Esophagus muscularis mucosa (tissue), 4 donors: ENCODE results near the gene SPATA12. TPM values are rescaled to one million over a fixed set of nuclear protein-coding genes. Genes with fewer than 3 reads are reported as not detected.

ENCODE experiments used
- DNase-seq: peaks from one replicate; pipeline ENCODE4 v3.0.0-alpha.2; 2017; ENCODE audit errors: extremely low spot score
- H3K27ac ChIP-seq, 4 donors: fragments of 200-600 bp; sonication (generic); replicated peaks in 1 of 4; 1 replicate in 3 of 4; 2 replicates in 1 of 4; pipeline ENCODE4 v1.5.1; 2016 to 2019; ENCODE audit warnings: mild to moderate bottlenecking in 1 of 4
- H3K27me3 ChIP-seq, 4 donors: fragments of 200-600 bp; sonication (generic); one replicate each; pipeline versions ENCODE4 v1.5.1 to v1.6.0; 2016 to 2019
- H3K36me3 ChIP-seq, 4 donors: fragments of 200-600 bp; sonication (generic); one replicate each; pipeline ENCODE4 v1.5.1; 2016 to 2019
- H3K4me1 ChIP-seq, 4 donors: fragments of 200-600 bp; sonication (generic); one replicate each; pipeline ENCODE4 v1.5.1; 2016 to 2019
- H3K4me3 ChIP-seq, 4 donors: fragments of 200-600 bp; sonication (generic); 1 replicate in 2 of 4; 2 replicates in 2 of 4; pipeline ENCODE4 v1.5.1; 2016 to 2019; ENCODE audit warnings: mild to moderate bottlenecking in 4 of 4, moderate library complexity in 1 of 4
- H3K9me3 ChIP-seq, 4 donors: fragments of 200-600 bp; sonication (generic); 1 replicate in 3 of 4; 2 replicates in 1 of 4; pipeline ENCODE4 v1.5.1; 2016 to 2019
- EP300 ChIP-seq: sonication (generic); formaldehyde crosslinking; IDR thresholded peaks from one replicate; pipeline ENCODE4 v1.6.1; 2017; ENCODE audit warnings: antibody characterized with exemption
- POLR2A ChIP-seq: fragments of 450-650 bp; IDR thresholded peaks from one replicate; pipeline ENCODE4 v1.6.1; 2017; ENCODE audit warnings: antibody characterized with exemption, moderate library complexity, mild to moderate bottlenecking, low read depth
- POLR2AphosphoS5 ChIP-seq, 2 donors: sonication (generic); formaldehyde crosslinking; IDR thresholded peaks; one replicate each; pipeline ENCODE4 v1.6.1; 2017; ENCODE audit warnings: antibody characterized with exemption in 2 of 2
- WGBS: methylation state at CpG from one replicate; pipeline ENCODE4 v1.1.5; 2018; 5-methylcytosine and 5-hydroxymethylcytosine counted together
- intact Hi-C: fragments of 100-400 bp; cut with DNase I; formaldehyde crosslinking; loops from one replicate; pipeline ENCODE4 v1.15.1; 2023
- total RNA-seq, 4 donors: library from RNA; depleted of rRNA; stranded (reverse); fragments of >200 nt; gene quantifications; one replicate each; pipeline versions ENCODE4 v1.1.0 to v1.2.1, GENCODE V29; 2016
- TF ChIP-seq, protein P1 (sequence below), 3 experiments: fragments of 200-600 bp in 2 of 3; fragments of 450-650 bp in 1 of 3; sonication (generic) in 2 of 3; IDR thresholded peaks; one replicate each; pipeline ENCODE4 v1.5.1; 2017 to 2019; ENCODE audit warnings: antibody characterized with exemption in 3 of 3, mild to moderate bottlenecking in 2 of 3, moderate library complexity in 1 of 3

Gene SPATA12
- total RNA-seq, 4 donors from 2014 or later: 0.13 TPM; not detected in 3

DNA sequence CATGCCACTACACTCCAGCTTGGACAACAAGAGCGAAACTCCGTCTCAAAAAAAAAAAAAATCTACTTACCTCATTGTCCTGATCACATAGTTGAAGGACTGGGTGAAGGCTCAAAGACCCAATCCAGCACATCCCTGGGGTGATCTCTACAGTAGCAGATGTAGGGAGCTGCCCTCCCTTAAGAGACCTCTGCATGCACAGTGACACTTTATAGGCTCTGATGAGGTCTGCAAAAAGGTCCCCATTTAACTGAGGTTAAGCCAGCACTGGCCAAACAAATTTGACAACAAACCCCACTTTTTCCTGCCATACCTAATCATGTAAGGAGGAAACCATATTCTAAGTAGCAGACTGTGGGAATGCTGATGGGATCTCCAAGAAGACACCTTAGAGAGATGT lies 31.1 kb upstream of the SPATA12 start:
- peaks cover 0 to 19% (median 3%) of the 10 kb centered on the region in 4 donors for H3K36me3 ChIP-seq
- no peaks in the 10 kb centered on the region for H3K27me3 ChIP-seq
- no peak overlapping the region for H3K4me3 ChIP-seq
- no peak overlapping the region for H3K27ac ChIP-seq
- DNase-seq: no peak
- TF ChIP-seq POLR2A: no peak
- no peak for TF ChIP-seq POLR2AphosphoS5 (IDR thresholded peaks at IDR 0.05)
- TF ChIP-seq, protein P1, sequence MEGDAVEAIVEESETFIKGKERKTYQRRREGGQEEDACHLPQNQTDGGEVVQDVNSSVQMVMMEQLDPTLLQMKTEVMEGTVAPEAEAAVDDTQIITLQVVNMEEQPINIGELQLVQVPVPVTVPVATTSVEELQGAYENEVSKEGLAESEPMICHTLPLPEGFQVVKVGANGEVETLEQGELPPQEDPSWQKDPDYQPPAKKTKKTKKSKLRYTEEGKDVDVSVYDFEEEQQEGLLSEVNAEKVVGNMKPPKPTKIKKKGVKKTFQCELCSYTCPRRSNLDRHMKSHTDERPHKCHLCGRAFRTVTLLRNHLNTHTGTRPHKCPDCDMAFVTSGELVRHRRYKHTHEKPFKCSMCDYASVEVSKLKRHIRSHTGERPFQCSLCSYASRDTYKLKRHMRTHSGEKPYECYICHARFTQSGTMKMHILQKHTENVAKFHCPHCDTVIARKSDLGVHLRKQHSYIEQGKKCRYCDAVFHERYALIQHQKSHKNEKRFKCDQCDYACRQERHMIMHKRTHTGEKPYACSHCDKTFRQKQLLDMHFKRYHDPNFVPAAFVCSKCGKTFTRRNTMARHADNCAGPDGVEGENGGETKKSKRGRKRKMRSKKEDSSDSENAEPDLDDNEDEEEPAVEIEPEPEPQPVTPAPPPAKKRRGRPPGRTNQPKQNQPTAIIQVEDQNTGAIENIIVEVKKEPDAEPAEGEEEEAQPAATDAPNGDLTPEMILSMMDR (IDR thresholded peaks at IDR 0.05): no peak
- no peak for TF ChIP-seq EP300
- intact Hi-C loops: no loop called here
- 90% methylated on average over 2 of the region's 2 CpGs for WGBS
- no peaks in the 10 kb centered on the region for H3K9me3 ChIP-seq
- H3K4me1 ChIP-seq: no peaks in the 10 kb centered on the region

DNA sequence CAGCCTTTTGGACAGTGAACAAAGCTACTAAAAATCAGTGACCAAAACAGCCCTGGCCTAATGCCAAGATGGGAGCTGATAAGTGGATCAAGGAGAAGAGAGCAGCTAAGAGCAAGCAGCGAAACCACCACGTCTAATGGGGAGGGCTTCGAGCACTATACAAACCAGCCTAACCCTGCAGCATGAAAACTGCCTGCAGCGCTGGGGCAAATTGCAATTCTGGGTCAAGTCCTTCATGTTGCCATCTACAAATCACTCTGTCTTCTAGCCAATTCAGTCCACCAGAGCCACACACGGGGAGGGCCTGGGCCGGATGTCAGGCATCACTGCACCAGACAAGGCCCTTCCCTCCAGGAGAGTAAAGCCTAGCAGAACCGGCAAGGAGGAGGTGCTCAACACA lies 30.5 kb upstream of the SPATA12 start:
- Histone ChIP-seq H3K4me3 (no peak overlapping the region), H3K27ac (no peak overlapping the region), H3K36me3 (peaks cover 0 to 19% (median 3%) of the 10 kb centered on the region in 4 donors), H3K27me3 (no peaks in the 10 kb centered on the region), H3K4me1 (no peaks in the 10 kb centered on the region), H3K9me3 (no peaks in the 10 kb centered on the region)
- TF ChIP-seq, protein P1 (IDR thresholded peaks at IDR 0.05): no peak
- TF ChIP-seq POLR2AphosphoS5 (IDR thresholded peaks at IDR 0.05) (no peak), POLR2A (no peak), EP300 (no peak)
- 74% methylated on average over 7 of the region's 7 CpGs for WGBS
- DNase-seq: no peak
- intact Hi-C loops: no loop called here

- intact Hi-C loops: no loop called here
- Histone ChIP-seq H3K27me3 (no peaks in the 10 kb centered on the region), H3K9me3 (no peaks in the 10 kb centered on the region), H3K4me1 (no peaks in the 10 kb centered on the region), H3K36me3 (peaks cover 0 to 19% (median 3%) of the 10 kb centered on the region in 4 donors), H3K4me3 (no peak overlapping the region), H3K27ac (no peak overlapping the region)
- no peak for DNase-seq
- WGBS: 76% methylated on average over 3 of the region's 3 CpGs
- TF ChIP-seq EP300: no peak
- TF ChIP-seq, protein P1 (IDR thresholded peaks at IDR 0.05): no peak
- TF ChIP-seq POLR2A: no peak
- no peak for TF ChIP-seq POLR2AphosphoS5 (IDR thresholded peaks at IDR 0.05)
Measured at GRCh38 chr3:57030721-57031120, 29.7 kb upstream of the SPATA12 start.

- intact Hi-C loops: no loop called here
- Histone ChIP-seq H3K9me3 (no peaks in the 10 kb centered on the region), H3K27me3 (no peaks in the 10 kb centered on the region), H3K27ac (no peak overlapping the region), H3K4me1 (peaks cover 0 to 5% (median 3%) of the 10 kb centered on the region in 4 donors), H3K36me3 (peaks cover 0 to 19% (median 3%) of the 10 kb centered on the region in 4 donors), H3K4me3 (no peak overlapping the region)
- 83% methylated on average over 5 of the region's 5 CpGs for WGBS
- TF ChIP-seq POLR2A (no peak), POLR2AphosphoS5 (IDR thresholded peaks at IDR 0.05) (no peak)
- DNase-seq: no peak
Measured at GRCh38 chr3:57031631-57032541, 28.6 kb upstream of the SPATA12 start.

DNA sequence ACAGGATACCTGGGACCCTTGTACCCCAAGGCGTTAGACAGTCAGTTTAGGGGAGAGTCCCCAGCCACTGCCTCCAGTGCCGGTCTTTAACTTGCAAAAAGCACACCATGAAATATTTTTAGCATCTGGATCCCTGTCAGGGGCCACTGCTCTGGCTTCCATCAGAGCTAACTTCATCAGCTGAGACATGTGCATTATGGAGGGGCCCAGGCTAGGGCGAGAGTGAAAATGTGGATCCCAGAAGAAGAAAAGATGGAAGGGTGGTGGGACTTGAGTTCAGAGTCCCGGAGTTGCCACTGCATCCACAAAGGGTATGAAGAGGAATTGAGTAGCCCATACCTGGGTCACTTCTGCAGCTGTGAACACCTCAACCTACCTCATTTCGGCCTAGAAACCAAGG lies 23.5 kb upstream of the SPATA12 start:
- intact Hi-C loops: no loop called here
- 76% methylated on average over 4 of the region's 5 CpGs for WGBS
- Histone ChIP-seq H3K27me3 (no peaks in the 10 kb centered on the region), H3K27ac (no peak overlapping the region), H3K4me3 (no peak overlapping the region), H3K36me3 (peaks cover 0 to 18% (median 3%) of the 10 kb centered on the region in 4 donors), H3K4me1 (peaks cover 0 to 9% (median 7%) of the 10 kb centered on the region in 4 donors), H3K9me3 (no peaks in the 10 kb centered on the region)
- TF ChIP-seq, protein P1 (IDR thresholded peaks at IDR 0.05): no peak
- no peak for TF ChIP-seq POLR2AphosphoS5 (IDR thresholded peaks at IDR 0.05)
- TF ChIP-seq EP300: no peak
- no peak for TF ChIP-seq POLR2A
- DNase-seq: no peak
